Measurements from ENCODE around the gene PLA2G4F. TPM values are rescaled to one million over a fixed set of nuclear protein-coding genes. Genes with fewer than 3 reads are reported as not detected.

PLA2G4F gene
- total RNA-seq, 3 donors from 2014 or later (not counting 1 experiment from before 2014, with no cell fraction given), result not detected

- H3K27me3 ChIP-seq (ENCODE audit: control insufficient read depth, insufficient read depth, low read length), result no peaks in the 10 kb centered on the region
- H3K27ac Mint-ChIP-seq, result no peak overlapping the region
- H3K9me3 ChIP-seq (ENCODE audit: control insufficient read depth, insufficient read depth, low read length), result no peaks in the 10 kb centered on the region
- ATAC-seq (no peak), DNase-seq (no peak)
- H3K4me3 Mint-ChIP-seq, result no peak overlapping the region
- WGBS (ENCODE audit: insufficient coverage), result 84% methylated on average over 3 of the region's 4 CpGs
- H3K36me3 Mint-ChIP-seq, result no peaks in the 10 kb centered on the region
- intact Hi-C loops (cut with micrococcal nuclease), result no loop called here
- no peaks in the 10 kb centered on the region for H3K4me1 Mint-ChIP-seq
- no peak overlapping the region for H3K4me3 ChIP-seq (ENCODE audit: low read length)
- peaks cover 2% of the 10 kb centered on the region for H3K4me1 ChIP-seq (ENCODE audit: control insufficient read depth, insufficient read depth, low read length)
- H3K27me3 Mint-ChIP-seq (ENCODE audit: low read depth in 2 of 2), result peaks cover 0 to 13% of the 10 kb centered on the region in 2 donors
- no peak for TF ChIP-seq CTCF (IDR thresholded peaks at IDR 0.05)
- no peaks in the 10 kb centered on the region for H3K36me3 ChIP-seq (ENCODE audit: control insufficient read depth, insufficient read depth, low read length)
- H3K27ac ChIP-seq (ENCODE audit: low read length), result no peak overlapping the region
- H3K9me3 Mint-ChIP-seq, result no peaks in the 10 kb centered on the region
Observed at GRCh38 chr15:42089942-42090341, 66.5 kb downstream of the PLA2G4F start.

Other genes with a start within 250 kb of the PLA2G4F start
- gene EHD4, start 184.1 kb downstream of the PLA2G4F start, total RNA-seq, result 10 to 100 TPM; 28.4 to 34.6 (median 31.7) TPM
- gene PLA2G4E, start 135.6 kb downstream of the PLA2G4F start, total RNA-seq, result not detected
- gene PLA2G4D, start 62.1 kb downstream of the PLA2G4F start, total RNA-seq, result not detected
- gene VPS39, start 51.7 kb upstream of the PLA2G4F start, total RNA-seq, result 100 to 1,000 TPM; 104 to 115 (median 112) TPM
- gene GANC, start 116.6 kb upstream of the PLA2G4F start, total RNA-seq, result 10 to 100 TPM; 23.5 to 31.3 (median 24.3) TPM
- gene TMEM87A, start 116.8 kb upstream of the PLA2G4F start, total RNA-seq, result 10 to 100 TPM; 70.8 to 76.4 (median 73.7) TPM
- 10 to 100 TPM in 1 of 3 donors, 1 to 10 TPM in 2; 5.5 to 10.8 (median 6.8) TPM for gene CAPN3, start 202.9 kb upstream of the PLA2G4F start, total RNA-seq

Measured in natural killer cell (primary cell).